HG03469 (cell line): ENCODE measurements around the gene MBNL3.
"Not testable (repeated sequence)": the region's sequence is repeated elsewhere in the genome, so short reads cannot be mapped to it uniquely, and the experiment has no call there.

Experiments used
- ATAC-seq: cut with Tn5 transposase; IDR thresholded peaks from one replicate; pipeline ENCODE4 v1.9.1; 2021; ENCODE audit warnings: mild to moderate bottlenecking, moderate library complexity, moderate number of reproducible peaks; ENCODE audit not compliant: unreplicated experiment

MBNL3 gene

DNA sequence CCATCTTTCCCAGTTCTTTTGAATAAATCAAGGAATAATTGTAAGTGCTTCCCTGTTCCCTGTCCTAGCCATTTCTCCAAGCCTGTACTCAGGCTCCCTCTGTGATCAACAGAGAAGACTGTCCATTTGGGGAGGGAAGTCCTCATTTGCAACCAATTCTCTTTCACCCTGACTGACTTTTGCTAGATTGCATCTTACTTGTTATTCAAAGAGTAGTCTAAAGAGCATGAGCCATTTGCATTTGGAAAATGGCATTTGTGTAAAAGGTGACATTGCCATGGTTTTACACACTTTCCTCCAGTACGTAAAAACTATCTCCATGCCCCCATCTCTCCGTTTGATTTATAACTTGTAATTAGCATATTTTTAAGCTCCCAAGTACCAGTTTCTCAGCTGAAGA is 110.6 kb downstream of the MBNL3 start:
- no peak for ATAC-seq

DNA sequence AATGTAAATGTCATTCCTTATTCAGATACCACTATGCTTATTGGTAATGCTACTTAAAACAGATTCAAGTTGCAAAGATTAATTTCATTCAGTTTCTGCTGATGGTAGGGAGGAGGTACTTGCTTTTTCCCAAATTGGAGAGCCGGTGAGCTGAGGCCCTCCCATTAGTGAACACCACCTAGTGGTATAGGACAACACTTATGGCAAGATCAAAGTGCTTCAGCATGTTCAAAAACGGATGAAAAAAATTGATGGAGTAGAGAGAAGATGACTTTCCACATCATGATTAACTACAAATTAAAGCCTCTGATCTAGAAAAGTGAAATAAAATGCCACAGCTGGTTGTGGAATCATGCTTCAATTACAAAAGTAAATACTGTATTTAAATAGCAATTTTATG is 112.9 kb downstream of the MBNL3 start:
- no peak for ATAC-seq

DNA sequence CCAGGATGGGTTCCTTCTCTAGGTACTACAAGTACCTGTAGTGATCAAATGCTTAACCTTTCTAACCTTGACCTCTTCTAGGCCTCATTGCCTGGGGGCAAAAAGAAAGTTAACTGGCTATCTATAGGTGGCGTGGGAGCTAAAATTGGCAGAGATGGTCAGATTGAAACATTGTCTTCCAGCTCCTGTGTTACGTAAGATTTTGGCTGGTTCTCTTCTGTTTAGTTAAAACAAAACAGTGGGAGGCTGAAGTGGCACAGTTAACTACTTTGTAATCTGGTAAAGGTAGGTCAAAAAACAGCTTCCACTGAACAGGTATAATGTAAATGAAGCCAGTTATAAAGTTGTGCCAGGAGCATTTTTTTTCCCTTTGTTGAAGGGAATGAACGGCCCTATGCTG is 115.2 kb downstream of the MBNL3 start:
- ATAC-seq = no peak

DNA sequence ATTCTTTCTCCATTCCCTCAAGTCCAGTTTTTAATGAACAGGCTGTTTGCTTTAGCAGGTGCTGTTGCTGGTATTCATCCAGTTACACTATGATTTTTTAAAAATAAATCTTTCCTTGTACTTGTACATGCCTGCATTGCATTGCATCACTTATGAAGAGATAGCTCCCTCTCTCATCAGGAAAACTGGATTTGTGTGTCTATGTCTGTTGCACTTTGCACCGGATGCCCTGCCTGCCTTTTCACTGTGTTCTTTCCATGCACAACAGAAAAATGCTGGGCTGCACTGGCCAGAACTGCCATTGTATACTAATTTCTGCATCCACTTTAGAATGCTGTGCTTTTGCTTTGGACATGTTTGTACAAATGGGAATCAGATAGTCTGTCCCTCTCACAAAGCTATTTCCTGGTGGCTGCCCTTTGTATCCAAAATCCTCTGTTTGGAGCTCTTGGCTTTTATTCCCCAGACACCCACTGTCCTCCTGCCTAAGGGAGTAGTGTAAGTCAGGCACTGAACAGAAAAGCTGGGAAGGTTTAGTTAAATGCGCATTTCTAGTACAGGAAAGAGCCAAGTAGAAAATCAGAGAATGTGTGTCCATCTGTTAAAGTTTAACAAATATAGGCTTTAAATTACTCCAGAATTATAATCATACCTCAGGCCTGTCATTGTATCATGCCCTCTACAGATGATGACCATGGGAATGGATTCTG is 119.1 kb downstream of the MBNL3 start:
- no peak for ATAC-seq

DNA sequence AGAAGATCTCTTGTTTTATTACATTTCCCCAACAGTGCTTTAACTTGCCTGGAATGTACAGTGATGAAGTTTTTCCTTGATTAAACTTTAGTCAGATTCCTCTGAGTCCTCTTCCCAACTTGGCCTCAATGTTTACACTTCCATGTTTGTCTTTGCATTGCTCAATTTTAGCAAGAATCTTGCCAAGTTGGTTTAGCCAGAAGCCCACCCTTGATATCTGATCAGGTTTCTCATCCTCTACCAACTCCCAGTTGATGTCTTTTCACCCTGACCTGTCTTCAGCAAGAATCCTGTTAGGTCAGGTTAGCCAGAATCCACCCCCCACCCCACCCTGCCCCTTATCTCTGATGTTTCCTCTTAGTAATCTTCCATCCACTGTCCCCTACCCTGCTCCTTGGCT is 120.9 kb downstream of the MBNL3 start:
- ATAC-seq = no peak

DNA sequence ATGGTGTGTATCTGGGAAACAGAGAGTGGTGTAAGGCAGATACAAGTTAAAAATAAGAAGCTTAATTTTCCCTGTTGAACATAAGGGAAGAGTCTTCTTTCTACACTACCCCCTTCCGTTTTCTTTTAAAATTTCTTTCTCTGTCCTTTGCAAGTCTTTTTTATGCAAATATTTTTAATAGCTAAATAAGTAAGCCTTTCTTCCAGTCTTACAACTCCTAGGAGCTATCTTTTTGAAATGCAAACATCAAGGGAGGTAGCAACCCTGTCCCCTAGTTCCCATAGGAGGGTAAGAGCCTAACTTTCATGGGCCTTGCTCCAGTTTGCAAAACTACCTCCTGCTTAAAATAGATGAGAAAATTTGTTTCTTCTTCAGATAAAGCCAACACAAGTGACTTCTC is 121.5 kb downstream of the MBNL3 start:
- no peak for ATAC-seq

DNA sequence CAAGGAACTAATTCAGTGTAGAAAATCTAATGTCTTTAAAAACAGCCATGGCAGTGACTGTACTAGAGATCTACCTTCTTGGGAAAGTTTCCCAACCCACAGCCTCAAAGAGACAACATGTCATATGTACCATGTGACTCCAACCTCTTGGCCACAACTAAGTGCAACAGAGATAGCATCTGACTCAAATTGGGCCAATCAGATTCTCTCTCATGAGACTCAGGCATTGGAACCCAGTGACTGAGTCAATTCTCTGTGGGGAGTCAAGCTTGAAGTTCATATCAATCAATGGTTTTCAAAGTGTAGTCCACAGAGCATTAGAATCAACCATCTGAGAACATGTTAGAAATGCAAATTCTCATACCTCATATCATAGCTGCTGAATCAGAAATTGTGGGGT is 123.3 kb downstream of the MBNL3 start:
- no peak for ATAC-seq

DNA sequence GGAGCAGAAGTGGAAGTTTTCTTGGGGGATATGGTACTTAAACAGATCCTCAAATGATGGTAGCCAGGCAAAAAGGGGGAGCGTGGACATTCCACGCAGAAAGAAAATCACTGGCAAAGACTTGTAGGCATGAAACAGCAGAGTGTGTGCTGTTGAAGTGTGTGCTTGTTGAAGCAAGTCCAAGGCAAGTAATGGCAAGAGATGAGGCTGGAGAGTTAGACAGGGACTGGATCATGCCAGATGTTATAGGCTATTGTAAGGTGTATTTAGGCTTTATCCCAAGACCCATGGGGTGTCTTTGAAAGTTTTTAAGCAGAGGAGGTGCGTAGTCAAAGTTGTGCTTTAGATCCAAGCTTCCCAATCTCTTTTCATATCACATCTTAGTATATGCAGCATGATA is 124.5 kb downstream of the MBNL3 start:
- no peak for ATAC-seq

DNA sequence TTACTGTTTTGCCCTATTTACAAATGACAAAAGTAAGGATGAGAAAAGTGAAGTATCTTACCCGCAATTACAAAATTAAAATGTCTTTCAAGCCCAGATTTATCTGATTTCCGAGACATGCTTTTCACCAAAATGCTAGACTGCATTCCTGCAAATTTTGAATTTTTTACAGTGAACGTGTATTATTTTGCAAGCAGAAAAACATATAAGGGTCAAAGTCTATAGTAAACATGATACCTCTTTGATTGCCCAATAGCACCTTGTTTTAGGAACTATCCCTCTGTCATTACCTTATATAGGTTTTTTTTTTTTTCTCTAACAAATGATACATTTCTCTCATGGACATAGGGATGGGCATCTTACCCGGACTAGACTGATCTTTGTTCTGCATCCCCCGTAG is 135.4 kb downstream of the MBNL3 start:
- ATAC-seq = no peak

DNA sequence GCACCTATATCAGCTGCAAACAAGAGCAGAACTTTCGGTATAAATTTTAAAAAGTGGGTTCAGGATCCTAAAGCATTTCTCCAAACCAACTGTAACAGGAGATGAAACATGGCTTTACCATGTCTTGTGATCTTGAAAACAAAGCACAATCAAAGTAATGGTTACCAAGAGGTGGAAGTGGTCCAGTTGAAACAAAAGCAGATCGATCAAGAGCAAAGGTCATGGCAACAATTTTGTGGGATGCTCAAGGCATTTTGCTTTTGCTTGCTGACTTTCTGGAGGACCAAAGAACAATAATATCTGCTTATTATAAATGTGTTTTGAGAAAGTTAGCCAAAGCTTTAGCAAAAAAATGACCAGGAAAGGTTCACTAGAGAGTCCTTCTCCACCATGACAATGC is 152.7 kb downstream of the MBNL3 start:
- ATAC-seq = no peak

DNA sequence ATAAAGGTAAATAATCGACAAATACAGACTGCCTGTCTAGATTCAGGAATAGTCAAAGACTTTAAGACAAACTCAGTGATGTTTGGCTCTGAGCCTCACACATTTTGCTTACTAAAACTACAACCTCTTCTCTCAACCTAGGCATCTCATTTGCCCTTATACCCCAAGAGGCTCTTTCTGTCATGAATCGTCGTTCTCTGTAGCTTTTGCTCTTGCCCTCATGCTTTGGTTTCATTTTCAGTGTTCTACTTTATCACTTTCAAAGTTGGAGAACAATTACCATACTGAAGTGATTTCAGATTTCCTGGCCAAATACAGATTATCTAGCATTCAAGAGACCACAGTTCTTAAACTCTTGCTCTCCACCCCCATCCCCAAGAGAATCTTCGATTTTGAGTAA is 155.5 kb downstream of the MBNL3 start:
- ATAC-seq = no peak

DNA sequence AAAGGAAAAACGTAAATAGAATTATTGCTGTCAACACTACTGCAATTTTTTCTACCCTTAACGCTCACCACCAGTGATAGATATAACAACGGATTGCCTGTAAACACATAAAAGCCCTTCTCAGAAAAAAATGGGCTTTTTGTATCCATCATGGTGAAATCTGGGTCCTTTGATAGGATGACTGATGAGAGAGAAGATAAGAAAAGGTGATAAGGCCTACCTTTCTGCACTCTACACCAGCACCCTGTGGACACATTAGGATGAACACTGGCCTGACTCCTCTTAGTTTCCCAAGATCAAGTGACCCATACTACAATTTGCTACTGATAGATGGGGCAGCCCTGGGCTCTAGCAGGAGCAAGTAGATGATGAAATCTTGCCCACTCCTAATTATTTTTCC is 157.3 kb downstream of the MBNL3 start:
- no peak for ATAC-seq

DNA sequence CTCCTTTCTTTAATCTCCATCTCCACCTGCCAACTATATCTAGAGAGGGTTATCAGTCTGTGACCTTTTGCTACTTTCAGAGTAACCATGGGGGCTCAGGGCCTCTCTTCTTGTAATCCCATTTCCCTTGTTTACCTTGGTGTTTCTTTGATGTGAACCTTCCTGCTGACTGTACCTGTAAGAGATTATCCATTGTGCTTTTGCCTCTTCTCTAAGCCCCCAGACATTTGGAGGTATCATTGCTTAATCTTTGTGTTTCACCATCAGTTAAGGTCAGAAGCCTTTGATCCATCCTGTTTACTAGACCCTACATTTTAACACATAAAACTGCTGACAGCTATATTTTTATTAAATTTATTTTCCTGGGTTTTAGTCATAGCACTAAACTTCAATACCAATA is 157.8 kb downstream of the MBNL3 start:
- no peak for ATAC-seq

DNA sequence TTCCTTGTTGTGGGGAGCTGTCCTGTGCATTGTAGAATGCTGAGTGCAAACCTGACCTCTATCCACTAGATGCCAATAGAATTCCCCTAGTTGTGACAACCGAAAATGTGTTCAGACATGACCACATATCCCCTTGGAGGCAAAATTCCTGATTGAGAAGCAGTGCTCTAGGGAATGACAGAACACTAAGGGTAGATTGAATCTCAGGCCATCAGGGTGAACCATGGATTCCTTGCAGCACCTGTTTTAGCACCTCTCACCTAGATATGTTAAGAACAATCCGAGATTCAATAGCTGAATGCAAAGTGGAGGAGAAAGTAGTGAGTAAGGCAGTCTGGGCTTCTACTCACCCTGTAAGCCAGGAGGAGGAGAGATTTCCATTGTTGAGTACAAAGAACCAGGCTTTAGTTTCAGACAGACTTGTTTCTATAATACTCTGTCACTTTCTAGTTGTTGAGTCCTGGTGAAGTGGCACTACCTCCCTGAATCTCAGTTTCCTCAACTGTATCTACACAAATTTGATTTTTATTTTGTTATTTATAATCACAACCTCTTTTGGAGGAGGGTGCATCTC is 158.6 kb downstream of the MBNL3 start:
- ATAC-seq = no peak

DNA sequence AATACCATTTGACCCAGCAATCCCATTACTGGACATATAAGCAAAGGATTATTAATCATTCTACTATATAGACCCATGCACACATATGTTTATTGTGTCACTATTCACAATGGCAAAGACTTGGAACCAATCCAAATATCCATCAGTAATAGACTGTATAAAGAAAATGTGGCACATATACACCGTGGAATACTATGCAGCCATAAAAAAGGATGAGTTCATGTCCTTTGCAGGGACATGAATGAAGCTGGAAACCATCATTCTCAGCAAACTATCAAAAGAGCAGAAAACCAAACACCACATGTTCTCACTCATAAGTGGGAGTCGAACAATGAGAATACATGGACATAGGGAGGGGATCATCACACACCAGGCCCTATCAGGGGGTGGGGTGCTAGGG is 161.9 kb downstream of the MBNL3 start:
- ATAC-seq = not testable (repeated sequence)
